Measurements from ENCODE around the gene FBN1.
A peak's percentile ranks its signal among the peaks of the same experiment; 100 is the strongest.

FBN1 gene

DNA sequence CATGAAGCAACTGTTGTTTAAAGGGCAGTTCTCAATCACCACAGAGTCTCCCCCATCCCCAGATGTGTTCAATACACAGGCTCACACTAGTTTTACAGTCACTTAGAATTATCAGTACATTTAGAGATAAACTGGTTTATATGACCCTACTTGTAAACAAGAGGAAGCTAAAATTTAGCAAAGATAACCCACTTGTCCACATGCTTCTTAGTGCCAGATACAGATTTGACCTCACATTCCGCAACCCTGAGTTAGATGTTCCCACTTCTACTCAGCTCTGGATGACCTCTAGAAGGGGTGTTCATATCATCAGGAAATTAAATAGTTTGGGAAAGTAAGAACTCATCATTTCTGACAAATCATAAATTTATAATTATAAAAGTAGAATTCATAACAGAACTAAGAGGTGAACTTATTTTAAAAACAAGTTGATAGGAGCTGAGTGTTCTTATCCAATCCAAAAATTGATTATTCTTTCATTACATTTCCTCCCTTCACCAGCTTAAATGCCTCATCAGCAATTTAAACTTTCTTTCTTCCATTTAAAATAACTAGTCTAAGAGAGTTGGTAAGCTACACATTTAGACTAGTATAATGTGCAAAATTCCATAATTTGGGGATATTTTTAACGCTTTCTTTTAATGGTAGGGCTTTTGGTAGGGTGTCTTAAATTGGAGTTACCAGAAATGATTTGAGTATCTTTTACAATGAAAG is 131.2 kb downstream of the FBN1 start:
- DNase-seq (ENCODE audit: low read depth) = no peak

DNA sequence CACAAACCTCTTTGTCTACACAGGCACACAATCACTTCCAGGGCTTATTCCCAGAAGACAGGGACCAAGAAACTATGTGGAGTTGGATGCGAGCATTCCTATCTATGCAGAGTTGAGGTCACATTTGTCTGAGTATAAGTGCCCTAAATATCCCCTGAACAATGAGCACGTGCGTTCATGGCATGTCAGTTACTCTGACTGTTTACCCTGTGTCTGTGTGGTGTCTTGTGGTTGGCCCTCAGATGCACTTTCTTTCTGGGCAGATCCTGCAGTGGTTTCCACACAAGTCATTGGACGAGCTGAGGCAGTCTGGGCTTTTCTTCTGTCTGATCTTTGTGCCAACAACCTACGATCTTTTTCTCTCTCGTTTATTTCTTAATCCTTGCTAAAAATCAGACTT is 134.5 kb downstream of the FBN1 start:
- no peak for DNase-seq (ENCODE audit: low read depth)

DNA sequence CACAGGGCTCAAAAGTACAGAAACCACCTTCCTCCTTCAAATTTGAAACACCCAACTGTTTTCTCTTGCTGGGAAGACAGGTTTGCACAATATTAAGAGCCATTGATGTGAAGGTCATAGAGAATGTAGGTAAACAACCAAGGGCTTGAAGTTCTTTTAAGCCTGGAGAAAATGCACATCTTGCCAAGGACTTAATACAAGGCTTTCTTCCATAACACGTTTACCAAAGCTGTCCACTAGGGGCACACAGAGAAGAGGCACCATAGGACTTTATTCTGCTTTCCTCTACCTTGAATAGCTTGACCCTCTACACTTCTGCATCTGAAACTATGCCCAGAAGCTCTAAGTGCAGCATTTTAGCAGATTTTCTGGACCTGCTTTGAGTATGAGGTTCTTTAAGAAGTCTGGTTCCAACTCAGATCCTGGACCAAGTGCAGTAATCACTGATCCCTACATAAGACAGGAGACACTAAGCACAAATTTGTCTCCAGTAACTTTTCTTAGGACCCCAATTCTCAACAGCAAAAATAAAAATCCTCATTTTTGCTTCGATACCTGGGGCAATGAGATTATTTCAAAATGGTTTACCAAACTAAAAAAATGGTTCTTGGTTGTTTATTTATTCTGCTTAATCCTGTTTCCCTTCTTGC is 138.0 kb downstream of the FBN1 start:
- peak; percentile 72 for DNase-seq (ENCODE audit: low read depth)

DNA sequence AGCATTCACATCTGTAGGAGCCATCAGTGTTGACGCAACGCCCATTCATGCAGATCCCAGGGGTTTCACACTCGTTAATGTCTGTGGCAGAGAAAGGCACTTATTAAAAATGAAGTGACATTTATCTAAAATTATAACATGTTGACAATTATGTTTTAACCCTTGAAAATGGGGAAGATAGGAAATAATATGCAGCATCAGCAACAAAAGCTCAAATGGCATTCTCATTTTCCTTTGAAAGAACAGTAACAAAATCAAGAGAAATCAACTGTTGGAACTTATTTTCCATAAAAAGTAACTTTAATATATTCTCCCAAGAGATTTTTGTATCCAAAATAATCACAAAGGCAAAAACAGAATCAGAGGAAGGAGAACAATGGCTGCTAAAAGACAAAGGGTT is 140.4 kb downstream of the FBN1 start:
- DNase-seq (ENCODE audit: low read depth) = no peak

DNA sequence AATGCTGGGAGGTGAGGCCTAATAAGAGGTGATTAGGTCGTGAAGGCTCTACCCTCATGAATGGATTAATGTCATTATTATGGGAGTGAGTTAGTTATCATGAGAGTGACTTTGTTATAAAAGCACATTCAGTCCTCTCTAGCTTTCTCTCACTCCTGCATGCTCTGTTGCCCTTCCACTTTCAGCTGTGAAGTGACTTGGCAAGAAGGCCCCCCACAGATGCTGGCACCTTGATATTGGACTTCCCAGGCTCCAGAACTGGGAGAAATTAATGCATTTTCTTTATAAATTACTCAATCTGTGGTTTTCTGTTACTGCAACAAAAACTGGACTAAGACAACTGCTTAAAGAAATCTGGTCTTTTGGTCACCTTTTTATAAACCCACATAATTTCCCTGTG is 144.3 kb downstream of the FBN1 start:
- no peak for DNase-seq (ENCODE audit: low read depth)

DNA sequence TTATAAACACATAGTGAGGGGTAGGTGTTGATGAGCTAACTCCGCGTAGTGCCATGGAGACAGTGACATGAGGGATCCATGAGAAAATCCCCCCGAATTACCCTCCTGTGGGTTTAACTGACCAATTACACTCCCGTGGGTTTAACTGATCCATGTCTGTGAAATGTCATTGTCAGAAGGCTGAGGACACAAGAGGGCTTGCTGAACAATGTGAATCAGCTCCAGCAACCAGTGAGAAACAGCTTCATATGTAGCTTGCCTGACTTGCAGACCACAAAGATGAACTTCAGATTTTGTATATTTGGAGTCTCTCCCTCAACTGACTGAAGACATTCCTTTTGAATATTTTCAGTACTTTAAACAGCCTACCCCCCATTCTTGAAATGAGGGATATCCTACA is 144.9 kb downstream of the FBN1 start:
- no peak for DNase-seq (ENCODE audit: low read depth)

DNA sequence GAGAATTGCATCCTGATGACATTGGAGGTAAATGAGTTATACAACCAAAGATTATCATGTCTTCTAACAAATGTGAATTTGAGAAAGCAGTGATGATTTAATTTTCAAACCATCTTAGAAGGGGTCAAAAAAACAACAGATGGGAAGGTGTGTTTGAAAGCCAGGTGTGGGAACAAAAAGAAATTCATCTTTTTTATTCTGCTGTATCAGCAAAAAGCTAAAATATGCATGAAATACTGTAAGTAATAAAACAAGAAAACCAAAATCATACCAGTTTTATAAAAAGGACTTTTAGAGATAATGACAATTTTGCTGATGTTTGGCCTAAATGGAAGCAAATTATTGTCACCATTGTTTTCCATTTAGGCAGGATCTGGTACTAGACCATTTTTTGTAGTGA is 145.5 kb downstream of the FBN1 start:
- DNase-seq (ENCODE audit: low read depth) = no peak

DNA sequence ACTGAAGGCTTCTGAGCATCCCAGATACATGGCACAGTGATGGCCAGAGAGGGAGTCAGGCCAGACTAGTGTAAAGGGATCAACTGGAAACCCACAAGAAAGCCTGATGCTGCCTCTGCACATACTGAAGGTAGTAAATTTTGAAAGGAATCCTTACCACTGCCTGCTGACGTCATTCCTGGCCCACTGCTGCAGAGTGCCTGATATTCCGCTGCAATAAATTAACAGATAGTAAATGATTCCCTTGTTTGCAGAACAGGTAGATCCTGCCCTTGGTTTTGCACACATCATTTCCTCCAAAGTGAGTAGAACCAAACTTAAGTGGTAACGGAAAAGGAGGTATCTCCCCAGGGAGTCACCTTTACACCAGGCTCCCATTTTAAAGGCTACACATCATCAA is 146.7 kb downstream of the FBN1 start:
- DNase-seq (ENCODE audit: low read depth) = no peak

DNA sequence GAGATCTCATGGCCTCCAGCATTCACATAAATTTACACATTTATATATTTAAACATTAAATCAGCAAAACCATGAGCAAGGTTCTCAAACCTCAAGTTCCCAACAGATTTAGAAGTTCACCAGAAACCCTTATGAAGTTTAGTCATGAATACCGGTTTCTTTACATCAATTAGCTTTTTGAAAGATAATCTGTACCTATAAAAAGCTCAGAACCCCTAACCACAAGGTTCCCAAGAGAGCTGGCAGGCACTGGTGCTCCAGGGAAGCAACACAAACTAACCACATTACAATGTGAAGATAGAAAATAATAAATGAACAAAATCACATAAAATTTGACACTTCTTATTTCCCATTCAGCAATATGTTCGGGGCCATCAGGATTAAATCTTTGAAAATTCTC is 150.9 kb downstream of the FBN1 start:
- no peak for DNase-seq (ENCODE audit: low read depth)

DNA sequence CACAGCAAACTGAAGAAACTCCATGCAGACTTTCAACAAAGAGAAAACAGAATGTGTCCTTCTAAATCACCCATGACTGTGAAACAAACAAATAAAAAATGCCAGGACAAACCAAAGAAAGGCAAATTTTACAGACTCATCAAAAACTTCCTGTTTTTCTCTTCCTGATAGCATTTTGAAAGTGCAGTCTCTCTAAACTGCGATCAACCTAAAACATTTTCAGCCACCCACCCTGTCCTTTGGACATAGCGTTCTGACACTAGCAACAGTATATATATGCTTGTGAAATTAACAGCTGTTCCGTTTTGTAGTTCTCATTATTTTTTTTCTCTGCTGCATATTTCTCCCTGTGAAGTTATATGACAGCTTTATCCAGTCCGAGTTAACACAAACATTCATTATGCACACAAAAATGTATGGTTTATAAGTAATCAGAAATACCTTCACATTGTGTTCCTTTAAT is 151.7 kb downstream of the FBN1 start:
- peak; percentile 26 for DNase-seq (ENCODE audit: low read depth)

DNA sequence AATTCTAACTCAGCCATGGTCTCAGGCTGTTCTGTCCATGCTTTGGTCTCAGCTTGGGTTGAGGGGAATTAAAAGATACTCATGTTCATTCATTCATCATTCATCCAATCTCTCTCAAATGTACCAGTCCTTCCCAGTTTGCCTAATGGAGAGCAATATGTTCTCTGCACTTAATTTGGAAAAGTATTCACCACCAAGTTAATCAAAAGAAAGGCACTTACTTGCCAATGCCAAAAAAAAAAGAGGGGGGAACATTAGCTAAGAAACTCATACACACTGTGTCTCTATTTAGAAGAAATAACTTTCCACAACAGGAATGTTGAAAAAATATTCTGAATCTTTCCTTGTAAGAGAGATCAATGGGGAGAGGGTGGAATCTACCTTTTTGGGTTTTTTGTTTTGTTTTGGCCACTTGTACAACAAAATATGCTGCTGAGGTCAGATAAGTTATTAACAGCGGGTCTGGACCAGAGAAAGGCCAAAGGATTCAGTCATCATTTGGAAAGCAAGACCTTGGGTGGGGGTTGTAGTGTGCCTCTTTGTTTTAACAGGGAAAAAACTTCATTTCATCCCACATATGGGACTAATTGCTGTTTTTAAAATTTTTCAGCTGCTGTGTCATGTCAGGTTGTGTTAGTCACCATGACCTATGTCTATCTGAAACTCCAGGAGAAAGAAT is 152.3 kb downstream of the FBN1 start:
- DNase-seq (ENCODE audit: low read depth) = peak; percentile 86

DNA sequence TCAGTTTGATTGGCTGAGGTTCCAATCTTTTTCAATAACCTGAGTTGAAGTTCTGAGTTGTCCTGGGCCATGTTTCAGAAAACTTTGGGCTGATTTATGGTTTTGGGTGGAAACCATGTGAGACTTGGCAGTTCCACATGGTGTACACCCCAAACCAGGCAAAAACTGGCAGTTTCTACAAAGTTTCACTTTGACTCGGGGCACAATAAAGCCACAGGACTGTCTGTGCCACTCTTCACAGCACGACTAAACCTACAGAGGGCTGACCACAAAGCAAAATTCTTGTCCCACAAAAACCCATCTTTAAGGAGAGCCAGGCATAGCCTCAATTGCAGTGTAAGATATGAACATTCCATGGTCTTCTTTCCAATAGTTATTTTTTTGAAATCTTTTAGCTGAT is 159.3 kb downstream of the FBN1 start:
- DNase-seq (ENCODE audit: low read depth) = no peak

DNA sequence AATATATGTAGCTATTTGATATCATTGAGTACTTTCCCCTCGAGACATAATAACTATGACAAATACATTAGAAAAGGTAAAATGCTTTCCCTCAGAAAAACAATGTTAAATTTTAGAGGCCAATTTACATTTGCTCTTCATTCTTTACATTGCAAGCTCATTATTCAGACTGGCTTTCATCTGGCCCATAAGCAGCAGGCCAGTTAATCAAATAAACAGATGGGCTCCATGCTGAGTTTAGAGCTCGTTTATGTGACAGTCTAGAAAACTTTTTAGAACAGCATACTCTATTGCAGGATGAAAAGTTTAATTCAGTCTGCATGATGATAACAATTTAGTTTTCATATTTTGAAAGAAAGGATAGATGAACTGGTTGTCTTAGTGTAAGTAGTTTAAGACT is 163.7 kb downstream of the FBN1 start:
- no peak for DNase-seq (ENCODE audit: low read depth)

DNA sequence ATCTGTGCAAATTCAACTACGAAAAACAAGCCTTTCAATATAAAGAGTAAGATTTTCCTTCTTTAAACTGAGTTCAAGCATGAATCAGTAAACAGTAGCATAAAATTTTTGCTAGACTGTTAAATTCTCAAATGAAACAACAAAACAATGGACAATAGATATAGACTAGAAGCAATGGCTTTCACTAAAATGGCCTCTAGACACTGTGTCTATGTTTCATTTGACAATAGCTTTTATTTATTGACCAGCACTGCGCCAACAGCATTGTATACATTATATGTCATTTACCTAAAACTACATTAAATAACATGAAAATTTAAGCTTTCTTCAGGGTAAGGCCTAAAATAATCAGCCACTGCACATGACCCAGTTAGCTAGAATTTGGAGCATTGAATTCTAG is 165.8 kb downstream of the FBN1 start:
- DNase-seq (ENCODE audit: low read depth) = no peak

DNA sequence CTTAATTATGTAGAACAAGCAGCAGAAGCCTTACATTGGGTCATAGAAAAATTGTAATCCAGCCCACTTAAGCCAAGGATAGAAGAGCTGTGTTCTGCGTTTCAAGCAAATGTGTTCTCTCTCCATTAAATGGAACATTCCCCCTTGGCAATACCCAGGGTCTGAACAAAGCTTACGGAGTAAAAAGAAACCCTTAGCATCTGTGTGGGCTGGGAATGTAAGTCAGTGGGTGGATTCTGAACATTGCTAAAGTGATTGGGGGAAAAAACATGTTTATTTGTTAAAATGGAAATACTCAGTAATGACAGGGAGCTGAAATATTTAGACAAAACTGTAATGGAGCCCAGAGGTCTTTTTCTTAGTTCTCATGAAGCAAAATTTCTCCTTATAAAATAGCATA is 166.9 kb downstream of the FBN1 start:
- no peak for DNase-seq (ENCODE audit: low read depth)

DNA sequence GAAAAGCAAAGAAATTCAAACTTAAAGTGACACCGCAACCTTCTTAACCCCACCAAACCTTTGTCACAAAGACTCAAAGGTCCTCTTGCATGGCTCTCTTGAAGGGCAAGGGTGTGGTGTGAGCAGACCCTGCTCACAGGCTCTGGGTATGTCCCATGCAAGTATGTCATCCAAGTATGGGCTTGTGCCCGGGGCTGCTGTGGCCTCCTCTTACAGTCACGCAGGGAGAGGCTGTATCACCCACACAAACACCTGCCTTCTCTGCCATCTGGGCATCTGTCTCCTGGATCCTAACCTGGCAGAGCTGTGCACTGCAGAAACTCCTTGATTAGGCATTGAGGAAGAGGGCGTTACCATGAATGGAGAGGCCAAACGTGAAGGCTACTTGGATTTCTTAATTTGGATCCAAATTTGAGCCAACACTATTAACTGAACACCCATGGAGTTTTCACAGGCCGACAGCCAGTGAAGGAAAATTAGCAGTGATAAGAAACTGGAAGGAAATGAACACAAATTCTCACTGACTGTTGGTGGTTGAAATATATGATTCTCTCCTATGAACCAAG is 167.6 kb downstream of the FBN1 start:
- no peak for DNase-seq (ENCODE audit: low read depth)

DNA sequence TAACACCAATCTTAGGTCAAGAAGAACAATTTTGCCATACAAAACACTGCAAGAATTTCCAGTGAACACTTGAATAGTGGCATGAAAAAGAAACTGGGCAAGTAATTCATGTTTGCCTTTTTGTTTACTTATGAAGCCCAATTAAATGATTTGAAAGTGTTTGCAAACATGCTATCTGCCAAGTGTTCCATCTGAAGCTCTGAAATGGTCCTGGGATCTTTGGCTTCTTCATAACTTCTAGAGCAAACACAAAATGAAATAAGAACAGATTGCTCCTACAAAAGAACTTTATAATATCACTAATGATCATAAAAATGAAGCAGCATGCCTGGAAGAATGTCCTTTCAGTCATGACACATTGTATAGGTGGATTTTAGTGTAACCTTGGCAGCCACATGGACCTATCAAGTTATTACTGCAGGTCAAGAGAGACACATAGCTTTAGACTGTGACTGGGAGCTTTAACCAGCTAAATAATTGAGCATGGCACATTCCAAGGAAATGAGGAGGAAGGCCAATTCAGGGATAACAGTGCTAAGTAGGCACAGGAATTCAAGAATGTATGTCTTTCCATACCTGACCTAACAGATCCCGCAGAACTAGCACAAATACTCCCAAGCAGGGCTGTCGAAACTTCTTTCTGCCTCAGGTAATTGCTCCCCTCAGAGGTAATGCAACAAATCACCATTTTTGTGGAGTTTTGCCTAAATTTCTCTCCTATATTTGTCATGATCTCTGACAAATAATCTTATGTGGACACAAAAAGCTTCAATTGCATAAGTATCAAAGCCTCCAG is 169.7 kb downstream of the FBN1 start:
- no peak for DNase-seq (ENCODE audit: low read depth)

DNA sequence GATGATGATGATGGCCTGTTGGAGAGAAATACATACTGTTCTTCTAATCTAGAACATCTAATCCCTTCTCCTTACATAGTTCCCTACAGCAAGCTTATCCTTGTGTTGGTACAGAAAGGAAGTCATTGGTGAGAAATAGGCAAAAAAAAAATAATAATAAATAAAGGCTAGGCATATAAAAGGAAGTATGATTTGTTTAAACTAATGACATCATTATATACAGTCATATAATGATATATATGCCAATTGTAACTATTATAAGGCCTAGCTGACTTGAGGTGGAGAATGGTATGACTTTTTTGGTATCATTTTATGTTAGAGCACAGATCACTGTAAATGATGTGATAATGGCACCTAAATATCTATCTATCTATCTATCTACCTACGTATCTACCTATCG is 171.8 kb downstream of the FBN1 start:
- no peak for DNase-seq (ENCODE audit: low read depth)

DNA sequence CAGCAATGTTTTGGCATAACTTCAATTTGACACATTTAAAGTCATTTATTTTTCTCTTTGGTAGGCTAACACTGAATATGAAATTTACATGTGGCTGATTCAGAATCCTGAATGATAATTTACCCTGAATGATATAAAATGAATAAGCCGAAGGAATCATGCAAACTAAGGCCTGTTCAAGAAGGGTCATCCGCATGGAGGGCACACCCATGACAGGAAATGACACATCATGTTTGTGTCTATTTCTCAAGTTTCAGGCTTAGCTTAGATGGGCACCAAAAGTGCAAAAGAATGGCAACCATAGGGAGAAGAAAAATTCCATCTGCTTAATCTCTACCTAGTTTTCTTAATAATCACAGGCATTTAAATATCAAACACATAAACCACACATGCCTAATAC is 172.8 kb downstream of the FBN1 start:
- DNase-seq (ENCODE audit: low read depth) = no peak

DNA sequence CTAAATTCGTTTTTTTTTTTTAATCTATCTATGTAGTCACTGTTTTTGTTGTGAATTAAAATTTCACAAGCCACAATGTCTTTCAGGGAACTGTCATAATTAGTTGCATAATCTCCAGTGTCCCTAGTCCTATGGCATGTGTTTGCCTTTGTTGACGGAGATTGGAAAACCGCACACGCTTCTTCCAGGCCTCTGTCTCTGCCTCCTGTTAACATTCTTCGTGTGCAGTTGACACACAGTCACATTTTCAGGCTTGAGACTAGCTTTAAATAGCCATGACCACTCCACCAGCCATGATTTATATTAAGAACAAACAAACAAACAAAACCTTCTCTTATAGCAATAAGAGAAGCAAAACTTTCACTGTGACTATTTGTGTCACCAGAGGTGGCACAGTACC is 174.4 kb downstream of the FBN1 start:
- no peak for DNase-seq (ENCODE audit: low read depth)

DNA sequence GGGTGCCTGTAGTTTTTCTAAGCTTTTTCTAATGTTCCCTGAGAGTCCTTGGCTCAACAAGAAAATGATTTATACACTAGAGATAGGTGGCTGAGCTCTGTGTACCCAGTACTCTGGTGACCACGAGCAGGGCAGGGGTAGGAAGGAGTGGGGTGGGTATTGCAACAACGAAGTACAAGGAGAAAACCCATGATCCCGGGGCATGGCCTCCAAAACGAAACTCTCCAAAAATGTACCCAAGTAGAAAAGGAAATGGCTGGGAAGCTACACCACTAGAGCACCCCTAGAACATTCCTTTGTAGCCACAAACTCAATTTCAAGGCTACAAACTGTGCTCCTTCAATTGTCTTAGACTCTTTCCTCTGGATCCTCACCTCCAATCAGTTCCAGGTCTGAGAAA is 175.4 kb downstream of the FBN1 start:
- no peak for DNase-seq (ENCODE audit: low read depth)

DNA sequence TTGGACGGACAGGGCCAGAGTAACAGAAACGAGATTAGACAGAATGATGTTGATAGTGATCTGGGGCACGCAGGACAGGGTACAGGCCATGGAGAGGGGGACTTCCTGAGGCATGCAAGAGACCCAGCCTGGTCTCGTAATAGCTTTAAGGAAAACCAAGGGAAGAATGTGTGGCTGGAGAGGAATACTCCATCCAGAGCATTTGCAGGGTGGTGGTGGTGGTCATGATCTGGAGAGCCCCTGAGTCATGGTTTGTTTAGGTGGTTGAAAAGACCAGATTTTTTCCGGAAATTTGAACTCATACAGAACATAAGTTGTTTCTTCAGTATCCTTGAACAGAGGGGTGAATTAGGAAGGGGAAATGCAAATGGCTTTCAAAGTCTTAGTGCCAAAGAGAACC is 175.8 kb downstream of the FBN1 start:
- no peak for DNase-seq (ENCODE audit: low read depth)
